ENCODE measurements around the gene SNRNP25. TPM values are rescaled to one million over a fixed set of nuclear protein-coding genes. Genes with fewer than 3 reads are reported as not detected.

SNRNP25 gene
- total and polyA plus RNA-seq, 3 donors from 2014 or later = 12.8 to 26.9 (median 17.5) TPM

GRCh38 chr16:72561-73548, 19.2 kb downstream of the SNRNP25 start, which contains the start of gene RHBDF1:
TSS of gene RHBDF1 (minus strand) at chr16:72631. CDS start at chr16:65015, 7,616 bp downstream.
- intact Hi-C loops (cut with DNase I; ENCODE audit: low total_unique reads) = no loop called here
- H3K36me3 ChIP-seq (ENCODE audit: low read depth, missing control alignments) = no peaks in the 10 kb centered on the region
- peak within 1 kb of the TSS; percentile 65 for H3K4me3 ChIP-seq
- TF ChIP-seq POLR2A (IDR thresholded peaks at IDR 0.05) = no peak
- no peak for TF ChIP-seq CTCF (IDR thresholded peaks at IDR 0.05)
- DNase-seq = peak; percentile 62
- H3K27ac ChIP-seq = peak within 1 kb of the TSS; percentile 56 to 83
- peaks cover 21% of the 10 kb centered on the region for H3K4me1 ChIP-seq
- WGBS, 2 donors = 26 to 59% methylated on average over 14 to 50 of the region's 62 CpGs
- no peaks in the 10 kb centered on the region for H3K9me3 ChIP-seq
- H3K27me3 ChIP-seq = no peaks in the 10 kb centered on the region

GRCh38 chr16:74051-74746, 20.6 kb downstream of the SNRNP25 start:
- no peak overlapping the region for H3K4me3 ChIP-seq
- H3K4me1 ChIP-seq = peaks cover 29% of the 10 kb centered on the region
- intact Hi-C loops (cut with DNase I; ENCODE audit: low total_unique reads) = no loop called here
- no peaks in the 10 kb centered on the region for H3K36me3 ChIP-seq (ENCODE audit: low read depth, missing control alignments)
- no peak overlapping the region for H3K27ac ChIP-seq
- H3K9me3 ChIP-seq = no peaks in the 10 kb centered on the region
- WGBS, 2 donors = 81 to 92% methylated on average over 9 to 12 of the region's 12 CpGs
- TF ChIP-seq POLR2A (IDR thresholded peaks at IDR 0.05) = no peak
- no peaks in the 10 kb centered on the region for H3K27me3 ChIP-seq
- no peak for DNase-seq

- no peaks in the 10 kb centered on the region for H3K9me3 ChIP-seq
- no peak for DNase-seq
- no peak overlapping the region for H3K4me3 ChIP-seq
- no peaks in the 10 kb centered on the region for H3K36me3 ChIP-seq (ENCODE audit: low read depth, missing control alignments)
- H3K27ac ChIP-seq = peak overlapping the region; percentile 80 to 89
- 84 to 94% methylated on average over 9 to 15 of the region's 16 CpGs for WGBS, 2 donors
- H3K4me1 ChIP-seq = peaks cover 29% of the 10 kb centered on the region
- intact Hi-C loops (cut with DNase I; ENCODE audit: low total_unique reads) = no loop called here
- H3K27me3 ChIP-seq = no peaks in the 10 kb centered on the region
- TF ChIP-seq POLR2A (IDR thresholded peaks at IDR 0.05) (no peak), CTCF (IDR thresholded peaks at IDR 0.05) (no peak)
Measured at GRCh38 chr16:74747-75334, 21.2 kb downstream of the SNRNP25 start.

GRCh38 chr16:75580-76501, 22.2 kb downstream of the SNRNP25 start:
- WGBS, 2 donors = 56 to 59% methylated on average over 8 to 11 of the region's 11 CpGs
- intact Hi-C loops (cut with DNase I; ENCODE audit: low total_unique reads) = no loop called here
- H3K27me3 ChIP-seq = no peaks in the 10 kb centered on the region
- H3K36me3 ChIP-seq (ENCODE audit: low read depth, missing control alignments) = no peaks in the 10 kb centered on the region
- peak; percentile 64 for DNase-seq
- TF ChIP-seq CTCF (IDR thresholded peaks at IDR 0.05) (no peak), POLR2A (IDR thresholded peaks at IDR 0.05) (no peak)
- peaks cover 29% of the 10 kb centered on the region for H3K4me1 ChIP-seq
- H3K27ac ChIP-seq = peak overlapping the region; percentile 80 to 89
- H3K9me3 ChIP-seq = no peaks in the 10 kb centered on the region
- no peak overlapping the region for H3K4me3 ChIP-seq
